ENCODE measurements around the gene SELL.

DNA sequence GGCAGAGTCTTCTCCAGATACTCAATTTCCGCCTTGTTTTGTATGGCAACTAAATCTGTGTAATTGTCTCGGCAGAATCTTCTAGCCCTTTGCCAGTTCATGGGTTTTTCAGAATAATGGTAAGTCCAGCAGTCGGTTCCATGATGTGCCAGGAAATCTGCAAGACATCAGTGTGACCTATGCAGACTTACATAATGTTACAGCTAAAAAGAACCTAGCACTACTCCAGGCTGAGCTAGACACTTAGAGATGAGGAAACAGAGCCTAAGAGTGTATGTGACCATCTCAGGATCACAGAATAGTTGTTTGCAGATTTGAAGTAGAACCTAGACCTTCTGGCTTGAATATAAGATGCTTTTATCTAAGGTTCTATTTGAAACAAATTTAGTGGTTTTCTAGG lies 2.8 kb downstream of the SELL start:
- TF ChIP-seq EZH2 (IDR thresholded peaks at IDR 0.05; ENCODE audit: borderline replicate concordance, low read length), result no peak
- TF ChIP-seq, protein P1, sequence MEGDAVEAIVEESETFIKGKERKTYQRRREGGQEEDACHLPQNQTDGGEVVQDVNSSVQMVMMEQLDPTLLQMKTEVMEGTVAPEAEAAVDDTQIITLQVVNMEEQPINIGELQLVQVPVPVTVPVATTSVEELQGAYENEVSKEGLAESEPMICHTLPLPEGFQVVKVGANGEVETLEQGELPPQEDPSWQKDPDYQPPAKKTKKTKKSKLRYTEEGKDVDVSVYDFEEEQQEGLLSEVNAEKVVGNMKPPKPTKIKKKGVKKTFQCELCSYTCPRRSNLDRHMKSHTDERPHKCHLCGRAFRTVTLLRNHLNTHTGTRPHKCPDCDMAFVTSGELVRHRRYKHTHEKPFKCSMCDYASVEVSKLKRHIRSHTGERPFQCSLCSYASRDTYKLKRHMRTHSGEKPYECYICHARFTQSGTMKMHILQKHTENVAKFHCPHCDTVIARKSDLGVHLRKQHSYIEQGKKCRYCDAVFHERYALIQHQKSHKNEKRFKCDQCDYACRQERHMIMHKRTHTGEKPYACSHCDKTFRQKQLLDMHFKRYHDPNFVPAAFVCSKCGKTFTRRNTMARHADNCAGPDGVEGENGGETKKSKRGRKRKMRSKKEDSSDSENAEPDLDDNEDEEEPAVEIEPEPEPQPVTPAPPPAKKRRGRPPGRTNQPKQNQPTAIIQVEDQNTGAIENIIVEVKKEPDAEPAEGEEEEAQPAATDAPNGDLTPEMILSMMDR (IDR thresholded peaks at IDR 0.05; ENCODE audit: low read length), result no peak
